Measurements from ENCODE around the gene BIVM. TPM values are rescaled to one million over a fixed set of nuclear protein-coding genes. Genes with fewer than 3 reads are reported as not detected.
A peak's percentile ranks its signal among the peaks of the same experiment; 100 is the strongest.

BIVM gene
- polyA plus RNA-seq, 1 donor (not counting 4 experiments of a cell fraction or from before 2014, with no cell fraction given): 20.7 TPM

GRCh38 chr13:102836471-102836870, 37.6 kb downstream of the BIVM start:
- peaks cover 0 to 10% of the 10 kb centered on the region in 2 experiments for H3K36me3 ChIP-seq (ENCODE audit: control insufficient read depth in 2 of 2, extremely low read depth in 1 of 2, insufficient read depth in 2 of 2, low read length in 2 of 2)
- no peaks in the 10 kb centered on the region for H3K79me2 ChIP-seq (ENCODE audit: control insufficient read depth, insufficient read depth, low read length)
- no peak overlapping the region for H3K4me3 ChIP-seq (ENCODE audit: control insufficient read depth in 2 of 3, extremely low read depth in 1 of 3, insufficient read depth in 2 of 3, low read depth in 1 of 3, low read length in 3 of 3)
- H3K27me3 ChIP-seq (ENCODE audit: control insufficient read depth, extremely low read depth, insufficient read depth, low read length): no peaks in the 10 kb centered on the region
- FAIRE-seq (peak; percentile 20), DNase-seq (ENCODE audit: low read depth, low spot score) (no peak)
- H3K9me1 ChIP-seq (ENCODE audit: control insufficient read depth, extremely low read depth, insufficient read depth, low read length): no peaks in the 10 kb centered on the region
- no peaks in the 10 kb centered on the region for H3K9me3 ChIP-seq (ENCODE audit: control insufficient read depth, low read depth, low read length)
- no peak overlapping the region for H3K9ac ChIP-seq (ENCODE audit: control insufficient read depth, extremely low read depth, insufficient read depth, low read length)
- TF ChIP-seq EZH2 (IDR thresholded peaks at IDR 0.05; ENCODE audit: low read length) (no peak), CTCF (optimal IDR thresholded peaks at IDR 0.05 in 1 of 3, IDR thresholded peaks at IDR 0.05 in 1 of 3, conservative IDR thresholded peaks at IDR 0.05 in 1 of 3; ENCODE audit: extremely low read depth in 1 of 3, insufficient read depth in 2 of 3, low read length in 3 of 3) (no peak)
- no peak overlapping the region for H3K27ac ChIP-seq (ENCODE audit: control insufficient read depth, insufficient read depth, low read length)
- no peaks in the 10 kb centered on the region for H4K20me1 ChIP-seq (ENCODE audit: control insufficient read depth, extremely low read depth, insufficient read depth, low read length)
- H3K4me2 ChIP-seq (ENCODE audit: control insufficient read depth, extremely low read depth, insufficient read depth, low read depth, low read length): no peak overlapping the region
- dilution Hi-C loops (cut with MboI; ENCODE audit: extremely low pct_ligation_motif_present, low sequenced_read_pairs): no loop called here
- no peak overlapping the region for H2AFZ ChIP-seq (ENCODE audit: control insufficient read depth, low read length)
- no peaks in the 10 kb centered on the region for H3K4me1 ChIP-seq (ENCODE audit: control insufficient read depth, extremely low read depth, insufficient read depth, low read length)

GRCh38 chr13:102838273-102838672, 39.4 kb downstream of the BIVM start:
- dilution Hi-C loops (cut with MboI; ENCODE audit: extremely low pct_ligation_motif_present, low sequenced_read_pairs): no loop called here
- TF ChIP-seq CTCF (optimal IDR thresholded peaks at IDR 0.05 in 1 of 3, IDR thresholded peaks at IDR 0.05 in 1 of 3, conservative IDR thresholded peaks at IDR 0.05 in 1 of 3; ENCODE audit: extremely low read depth in 1 of 3, insufficient read depth in 2 of 3, low read length in 3 of 3) (no peak), EZH2 (IDR thresholded peaks at IDR 0.05; ENCODE audit: low read length) (no peak)

More at GRCh38 chr13:102838273-102838672, 39.4 kb downstream of the BIVM start:
- no peaks in the 10 kb centered on the region for H3K4me1 ChIP-seq (ENCODE audit: control insufficient read depth, extremely low read depth, insufficient read depth, low read length)
- H3K27me3 ChIP-seq (ENCODE audit: control insufficient read depth, extremely low read depth, insufficient read depth, low read length): no peaks in the 10 kb centered on the region
- H3K36me3 ChIP-seq (ENCODE audit: control insufficient read depth in 2 of 2, extremely low read depth in 1 of 2, insufficient read depth in 2 of 2, low read length in 2 of 2): peaks cover 0 to 12% of the 10 kb centered on the region in 2 experiments
- H3K9ac ChIP-seq (ENCODE audit: control insufficient read depth, extremely low read depth, insufficient read depth, low read length): no peak overlapping the region
- no peak overlapping the region for H3K4me2 ChIP-seq (ENCODE audit: control insufficient read depth, extremely low read depth, insufficient read depth, low read depth, low read length)
- DNase-seq (ENCODE audit: low read depth, low spot score) (no peak), FAIRE-seq (no peak)
- H3K79me2 ChIP-seq (ENCODE audit: control insufficient read depth, insufficient read depth, low read length): no peaks in the 10 kb centered on the region
- no peaks in the 10 kb centered on the region for H3K9me3 ChIP-seq (ENCODE audit: control insufficient read depth, low read depth, low read length)
- no peaks in the 10 kb centered on the region for H3K9me1 ChIP-seq (ENCODE audit: control insufficient read depth, extremely low read depth, insufficient read depth, low read length)
- no peaks in the 10 kb centered on the region for H4K20me1 ChIP-seq (ENCODE audit: control insufficient read depth, extremely low read depth, insufficient read depth, low read length)
- H2AFZ ChIP-seq (ENCODE audit: control insufficient read depth, low read length): no peak overlapping the region
- H3K27ac ChIP-seq (ENCODE audit: control insufficient read depth, insufficient read depth, low read length): no peak overlapping the region
- H3K4me3 ChIP-seq (ENCODE audit: control insufficient read depth in 2 of 3, extremely low read depth in 1 of 3, insufficient read depth in 2 of 3, low read depth in 1 of 3, low read length in 3 of 3): no peak overlapping the region
